ENCODE measurements around the gene PDLIM3. TPM values are rescaled to one million over a fixed set of nuclear protein-coding genes. Genes with fewer than 3 reads are reported as not detected.
"Not testable (repeated sequence)": the region's sequence is repeated elsewhere in the genome, so short reads cannot be mapped to it uniquely, and the experiment has no call there.

PDLIM3 gene
- total RNA-seq, 1 donor from 2014 or later: 1.4 TPM

DNA sequence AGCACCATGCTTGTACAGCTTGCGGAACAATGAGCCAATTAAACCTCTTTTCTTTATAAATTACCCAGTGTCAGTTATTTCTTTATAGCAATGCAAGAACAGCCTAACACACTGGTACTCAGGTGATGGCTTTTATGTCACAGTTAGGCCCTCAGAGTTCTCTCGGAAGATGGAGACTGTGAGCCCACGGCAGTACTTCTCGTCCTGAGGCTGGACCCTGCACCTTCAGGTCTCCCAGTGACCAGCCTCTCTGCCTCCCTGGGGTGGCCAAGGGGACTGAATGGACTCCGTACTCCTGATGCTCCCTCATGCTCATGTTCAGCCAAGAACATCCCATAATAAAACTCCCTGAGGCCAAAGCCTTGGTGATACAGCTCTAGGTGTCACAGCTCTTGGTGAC lies 25.0 kb upstream of the PDLIM3 start:
- H3K9ac ChIP-seq: no peak overlapping the region
- Mint-ChIP-seq H3K27me3 (ENCODE audit: insufficient read depth, low read depth) (peaks cover 8% of the 10 kb centered on the region), H3K4me1 (peaks cover 9% of the 10 kb centered on the region), H3K9me3 (peaks cover 10% of the 10 kb centered on the region), H3K4me3 (no peak overlapping the region), H3K36me3 (no peaks in the 10 kb centered on the region), H3K27ac (no peak overlapping the region)
- peak overlapping the region; percentile 11 for H3K4me2 ChIP-seq
- peaks cover 10% of the 10 kb centered on the region for H3K4me1 ChIP-seq
- H2AFZ ChIP-seq (replicated peaks): peak overlapping the region; percentile 63
- no peak for DNase-seq (ENCODE audit: low spot score)
- TF ChIP-seq EZH2 (IDR thresholded peaks at IDR 0.05): no peak
- TF ChIP-seq EZH2phosphoT487 (IDR thresholded peaks at IDR 0.05): no peak
- TF ChIP-seq, protein P1, sequence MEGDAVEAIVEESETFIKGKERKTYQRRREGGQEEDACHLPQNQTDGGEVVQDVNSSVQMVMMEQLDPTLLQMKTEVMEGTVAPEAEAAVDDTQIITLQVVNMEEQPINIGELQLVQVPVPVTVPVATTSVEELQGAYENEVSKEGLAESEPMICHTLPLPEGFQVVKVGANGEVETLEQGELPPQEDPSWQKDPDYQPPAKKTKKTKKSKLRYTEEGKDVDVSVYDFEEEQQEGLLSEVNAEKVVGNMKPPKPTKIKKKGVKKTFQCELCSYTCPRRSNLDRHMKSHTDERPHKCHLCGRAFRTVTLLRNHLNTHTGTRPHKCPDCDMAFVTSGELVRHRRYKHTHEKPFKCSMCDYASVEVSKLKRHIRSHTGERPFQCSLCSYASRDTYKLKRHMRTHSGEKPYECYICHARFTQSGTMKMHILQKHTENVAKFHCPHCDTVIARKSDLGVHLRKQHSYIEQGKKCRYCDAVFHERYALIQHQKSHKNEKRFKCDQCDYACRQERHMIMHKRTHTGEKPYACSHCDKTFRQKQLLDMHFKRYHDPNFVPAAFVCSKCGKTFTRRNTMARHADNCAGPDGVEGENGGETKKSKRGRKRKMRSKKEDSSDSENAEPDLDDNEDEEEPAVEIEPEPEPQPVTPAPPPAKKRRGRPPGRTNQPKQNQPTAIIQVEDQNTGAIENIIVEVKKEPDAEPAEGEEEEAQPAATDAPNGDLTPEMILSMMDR (IDR thresholded peaks at IDR 0.05): no peak
- H3K4me3 ChIP-seq: no peak overlapping the region
- no peaks in the 10 kb centered on the region for H4K20me1 ChIP-seq (ENCODE audit: low read depth)
- no peak overlapping the region for H3K27ac ChIP-seq
- H3K27me3 ChIP-seq: no peaks in the 10 kb centered on the region
- no peaks in the 10 kb centered on the region for H3F3A ChIP-seq (ENCODE audit: low read depth)
- no peaks in the 10 kb centered on the region for H3K36me3 ChIP-seq
- H3K79me2 ChIP-seq (ENCODE audit: low read depth): no peaks in the 10 kb centered on the region
- no peaks in the 10 kb centered on the region for H3K9me3 ChIP-seq (ENCODE audit: low read depth)

DNA sequence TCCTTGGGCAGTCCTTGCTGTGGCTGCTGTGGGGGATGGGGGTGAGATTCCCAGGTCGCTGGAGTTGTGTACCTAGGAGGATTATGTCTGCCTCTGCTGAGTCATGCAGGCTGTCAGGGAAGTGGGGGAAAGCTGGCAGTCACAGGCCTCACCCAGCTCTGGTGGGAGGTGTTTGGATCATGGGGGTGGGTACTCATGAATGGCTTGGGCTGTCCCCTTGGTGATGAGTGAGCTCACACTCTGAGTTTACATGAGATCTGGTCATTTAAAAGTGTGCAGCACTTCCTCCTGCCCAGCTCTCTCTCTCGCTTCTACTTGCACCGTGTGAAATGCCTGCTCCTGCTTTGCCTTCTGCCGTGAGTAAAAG lies 24.6 kb upstream of the PDLIM3 start:
- no peaks in the 10 kb centered on the region for H4K20me1 ChIP-seq (ENCODE audit: low read depth)
- peak overlapping the region; percentile 63 for H2AFZ ChIP-seq (replicated peaks)
- no peak overlapping the region for H3K27ac ChIP-seq
- TF ChIP-seq EZH2phosphoT487 (IDR thresholded peaks at IDR 0.05) (no peak), EZH2 (IDR thresholded peaks at IDR 0.05) (no peak)
- TF ChIP-seq, protein P1 (IDR thresholded peaks at IDR 0.05): no peak
- H3K36me3 Mint-ChIP-seq: no peaks in the 10 kb centered on the region
- H3K9me3 ChIP-seq (ENCODE audit: low read depth): no peaks in the 10 kb centered on the region
- no peak overlapping the region for H3K9ac ChIP-seq
- H3F3A ChIP-seq (ENCODE audit: low read depth): no peaks in the 10 kb centered on the region
- H3K4me3 Mint-ChIP-seq: no peak overlapping the region
- H3K4me1 Mint-ChIP-seq: peaks cover 9% of the 10 kb centered on the region
- H3K36me3 ChIP-seq: no peaks in the 10 kb centered on the region
- H3K27me3 Mint-ChIP-seq (ENCODE audit: insufficient read depth, low read depth): peaks cover 8% of the 10 kb centered on the region
- no peak overlapping the region for H3K27ac Mint-ChIP-seq
- H3K79me2 ChIP-seq (ENCODE audit: low read depth): no peaks in the 10 kb centered on the region
- H3K4me2 ChIP-seq: peak overlapping the region; percentile 11
- H3K4me3 ChIP-seq: no peak overlapping the region
- peaks cover 10% of the 10 kb centered on the region for H3K9me3 Mint-ChIP-seq
- peaks cover 10% of the 10 kb centered on the region for H3K4me1 ChIP-seq
- no peaks in the 10 kb centered on the region for H3K27me3 ChIP-seq
- DNase-seq (ENCODE audit: low spot score): no peak

DNA sequence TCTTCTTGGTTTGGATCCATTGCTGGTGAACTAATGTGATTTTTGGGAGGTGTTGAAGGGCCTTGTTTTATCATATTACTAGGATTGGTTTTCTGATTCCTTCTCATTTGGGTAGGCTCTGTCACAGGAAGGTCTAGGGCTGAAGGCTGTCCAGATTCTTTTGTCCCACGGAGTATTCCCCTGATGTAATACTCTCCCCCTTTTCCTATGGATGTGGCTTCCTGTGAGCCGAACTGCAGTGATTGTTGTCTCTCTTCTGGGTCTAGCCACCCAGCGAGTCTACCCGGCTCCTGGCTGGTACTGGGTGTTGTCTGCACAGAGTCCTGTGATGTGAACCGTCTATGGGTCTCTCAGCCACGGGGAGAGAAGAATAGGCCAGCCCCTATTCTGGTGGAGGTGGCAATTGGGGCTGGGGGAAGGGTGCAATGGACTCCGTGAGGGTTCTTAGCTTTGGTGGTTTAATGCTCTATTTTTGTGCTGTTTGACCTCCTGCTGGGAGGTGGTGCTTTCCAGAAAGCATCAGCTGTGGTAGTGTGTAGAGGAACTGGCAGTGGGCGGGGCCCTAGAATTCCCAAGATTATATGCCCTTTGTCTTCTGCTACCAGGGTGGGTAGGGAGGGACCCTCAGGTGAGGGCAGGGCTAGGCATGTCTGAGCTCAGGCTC lies 24.1 kb upstream of the PDLIM3 start:
- not testable (repeated sequence) for H3K4me1 Mint-ChIP-seq; DNase-seq (ENCODE audit: low spot score); H3K27ac Mint-ChIP-seq; H3K79me2 ChIP-seq (ENCODE audit: low read depth); H3K9me3 ChIP-seq (ENCODE audit: low read depth); H3K4me3 Mint-ChIP-seq; H3K36me3 Mint-ChIP-seq; H3F3A ChIP-seq (ENCODE audit: low read depth); H3K27me3 Mint-ChIP-seq (ENCODE audit: insufficient read depth, low read depth); H3K27ac ChIP-seq; H3K27me3 ChIP-seq; H4K20me1 ChIP-seq (ENCODE audit: low read depth); H3K4me3 ChIP-seq; H3K4me2 ChIP-seq; H3K9me3 Mint-ChIP-seq; H3K36me3 ChIP-seq; H3K9ac ChIP-seq
- H3K4me1 ChIP-seq: peaks cover 10% of the 10 kb centered on the region
- H2AFZ ChIP-seq (replicated peaks): peak overlapping the region; percentile 63

DNA sequence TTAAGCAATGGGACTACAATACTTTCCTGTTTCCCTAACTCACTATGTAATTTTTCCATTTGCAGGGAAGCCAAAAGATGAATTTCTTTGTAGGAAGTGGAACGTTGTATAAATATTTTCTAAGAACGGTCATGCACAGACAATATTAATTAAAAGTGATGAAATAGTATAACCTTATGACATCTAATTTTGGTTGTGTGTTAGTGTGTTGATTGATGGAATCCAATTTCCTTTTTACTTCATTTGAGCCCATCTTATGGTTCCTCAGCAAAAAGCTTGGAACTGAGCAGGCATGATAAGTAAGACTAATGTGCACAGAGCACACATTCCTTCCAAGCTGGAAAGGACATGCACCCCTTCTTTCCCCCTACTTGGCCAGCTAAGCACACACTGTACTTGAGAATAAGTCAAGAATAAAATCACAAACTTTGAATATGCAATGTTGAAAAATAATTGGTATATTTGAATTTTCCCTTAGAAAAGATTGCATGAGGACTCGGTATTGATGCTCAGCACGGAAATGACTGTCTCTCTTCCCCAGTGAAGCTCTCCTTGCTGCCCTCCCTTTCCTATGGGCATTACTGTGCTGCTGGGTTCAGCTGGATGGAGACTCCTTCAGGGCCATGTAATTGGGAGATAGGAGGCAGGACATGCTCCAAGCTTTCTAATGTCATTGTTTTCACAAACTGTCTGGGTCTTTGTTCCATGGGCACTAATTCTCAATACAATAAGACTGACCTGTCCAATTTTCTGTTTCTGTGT lies 19.2 kb upstream of the PDLIM3 start:
- no peak overlapping the region for H3K27ac Mint-ChIP-seq
- peaks cover 20% of the 10 kb centered on the region for H3K4me1 ChIP-seq
- H3K9me3 Mint-ChIP-seq: peaks cover 6% of the 10 kb centered on the region
- no peak for DNase-seq (ENCODE audit: low spot score)
- no peak overlapping the region for H3K4me2 ChIP-seq
- H3K36me3 ChIP-seq: no peaks in the 10 kb centered on the region
- H3K79me2 ChIP-seq (ENCODE audit: low read depth): no peaks in the 10 kb centered on the region
- H3K9ac ChIP-seq: no peak overlapping the region
- H3K27me3 ChIP-seq: no peaks in the 10 kb centered on the region
- H3K4me1 Mint-ChIP-seq: peaks cover 11% of the 10 kb centered on the region
- no peak overlapping the region for H3K4me3 ChIP-seq
- no peak overlapping the region for H3K27ac ChIP-seq
- no peaks in the 10 kb centered on the region for H3K9me3 ChIP-seq (ENCODE audit: low read depth)
- TF ChIP-seq, protein P1 (IDR thresholded peaks at IDR 0.05): no peak
- TF ChIP-seq EZH2phosphoT487 (IDR thresholded peaks at IDR 0.05) (no peak), EZH2 (IDR thresholded peaks at IDR 0.05) (no peak)
- H2AFZ ChIP-seq (replicated peaks): no peak overlapping the region
- H3K4me3 Mint-ChIP-seq: no peak overlapping the region
- H3K36me3 Mint-ChIP-seq: no peaks in the 10 kb centered on the region
- no peaks in the 10 kb centered on the region for H3F3A ChIP-seq (ENCODE audit: low read depth)
- H3K27me3 Mint-ChIP-seq (ENCODE audit: insufficient read depth, low read depth): peaks cover 8% of the 10 kb centered on the region
- H4K20me1 ChIP-seq (ENCODE audit: low read depth): no peaks in the 10 kb centered on the region
